Stomach (tissue), 9 donors: Measurements from ENCODE around the gene RYR1. TPM values are rescaled to one million over a fixed set of nuclear protein-coding genes. Genes with fewer than 3 reads are reported as not detected.
"Not testable (repeated sequence)": the region's sequence is repeated elsewhere in the genome, so short reads cannot be mapped to it uniquely, and the experiment has no call there.

Experiments used
- DNase-seq, 2 donors: peaks; one replicate each; pipeline versions ENCODE4 v3.0.0 to v3.0.0-alpha.2; 2013 to 2019
- H3K27ac ChIP-seq, 5 donors: fragments of 200-600 bp in 4 of 5; sonication (generic) in 4 of 5; one replicate each; pipeline ENCODE4 v1.5.1; 2013 to 2019; ENCODE audit warnings: mild to moderate bottlenecking in 1 of 5, moderate library complexity in 1 of 5
- H3K27me3 ChIP-seq, 3 donors: fragments of 200-600 bp; sonication (generic); one replicate each; pipeline ENCODE4 v1.5.1; 2017 to 2019; ENCODE audit warnings: mixed run types in 1 of 3
- H3K36me3 ChIP-seq, 4 donors: fragments of 200-600 bp; sonication (generic); 1 replicate in 3 of 4; 2 replicates in 1 of 4; pipeline ENCODE4 v1.5.1; 2016 to 2019
- H3K4me1 ChIP-seq, 4 donors: fragments of 200-600 bp; sonication (generic); one replicate each; pipeline ENCODE4 v1.5.1; 2016 to 2019
- H3K4me3 ChIP-seq, 4 donors: fragments of 200-600 bp; sonication (generic) in 3 of 4; one replicate each; pipeline ENCODE4 v1.5.1; 2016 to 2019; ENCODE audit warnings: mild to moderate bottlenecking in 1 of 4
- H3K9me3 ChIP-seq, 4 donors: fragments of 200-600 bp; sonication (generic); one replicate each; pipeline ENCODE4 v1.5.1; 2016 to 2019
- CTCF ChIP-seq, 7 experiments: fragments of 450-650 bp in 4 of 7; fragments of 200-600 bp in 3 of 7; sonication (generic) in 3 of 7; IDR thresholded peaks; one replicate each; pipeline ENCODE4 v1.5.1; 2016 to 2019; ENCODE audit warnings: antibody characterized with exemption in 7 of 7, control low read depth in 2 of 7, mild to moderate bottlenecking in 1 of 7
- EP300 ChIP-seq: sonication (generic); formaldehyde crosslinking; IDR thresholded peaks from one replicate; pipeline ENCODE4 v1.6.1; 2017; ENCODE audit warnings: antibody characterized with exemption
- POLR2A ChIP-seq, 4 donors: fragments of 450-650 bp; IDR thresholded peaks; one replicate each; pipeline ENCODE4 v1.6.1; 2016; ENCODE audit warnings: antibody characterized with exemption in 4 of 4, control low read depth in 2 of 4, mild to moderate bottlenecking in 1 of 4, moderate library complexity in 1 of 4
- POLR2AphosphoS5 ChIP-seq, 3 donors: sonication (generic); formaldehyde crosslinking; IDR thresholded peaks; one replicate each; pipeline ENCODE4 v1.6.1; 2016; ENCODE audit warnings: antibody characterized with exemption in 3 of 3
- WGBS, 5 donors: extraction: QIAGEN DNeasy Blood & Tissue Kit in 3 of 5; methylation state at CpG; one replicate each; pipeline versions ENCODE4 v1.1.5 to v1.1.7; 2013 to 2018; 5-methylcytosine and 5-hydroxymethylcytosine counted together
- intact Hi-C: fragments of 100-400 bp; cut with DNase I; formaldehyde crosslinking; loops from one replicate; pipeline ENCODE4 v1.15.1; 2023; ENCODE audit warnings: low total_unique reads
- polyA plus RNA-seq, 3 donors: library from polyadenylated mRNA; stranded (reverse); fragments of 200-250 nt; gene quantifications; one replicate each; pipeline ENCODE4 v1.2.3, GENCODE V29; 2013
- total RNA-seq, 5 donors: library from RNA; depleted of rRNA; stranded (reverse); fragments of >200 nt; gene quantifications; one replicate each; pipeline versions ENCODE4 v1.1.0 to v1.2.3, GENCODE V29; 2014 to 2016
- donor health status: healthy with polysubstance abuse.
- donor health status: Bipolar disorder and iron deficiency.
- donor health status: healthy.

The RYR1 gene
- total and polyA plus RNA-seq, 8 donors: under 0.01 to 10.7 (median 1.2) TPM

DNA sequence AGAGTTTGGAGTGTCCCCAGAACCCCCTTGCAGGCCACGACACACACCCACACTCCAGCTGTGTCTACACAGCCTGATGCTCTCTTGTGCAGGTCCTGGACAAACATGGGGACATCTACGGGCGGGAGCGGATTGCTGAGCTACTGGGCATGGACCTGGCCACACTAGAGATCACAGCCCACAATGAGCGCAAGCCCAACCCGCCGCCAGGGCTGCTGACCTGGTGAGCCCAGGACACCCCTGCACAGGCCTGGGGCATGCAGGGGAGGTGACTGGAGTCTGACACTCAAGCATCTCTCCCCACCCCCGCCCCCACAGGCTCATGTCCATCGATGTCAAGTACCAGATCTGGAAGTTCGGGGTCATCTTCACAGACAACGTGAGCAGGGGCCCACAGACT, 144.3 kb downstream of the RYR1 start:
- intact Hi-C loops: no loop called here
- no peak overlapping the region for H3K27ac ChIP-seq
- WGBS, 5 donors: 90 to 95% (median 91%) methylated on average over 9 to 11 of the region's 11 CpGs
- H3K9me3 ChIP-seq: no peaks in the 10 kb centered on the region
- no peaks in the 10 kb centered on the region for H3K4me1 ChIP-seq
- H3K36me3 ChIP-seq: no peaks in the 10 kb centered on the region
- DNase-seq: no peak
- TF ChIP-seq POLR2A (IDR thresholded peaks at IDR 0.05): no peak
- no peak for TF ChIP-seq EP300
- TF ChIP-seq CTCF (IDR thresholded peaks at IDR 0.05): no peak
- TF ChIP-seq POLR2AphosphoS5 (IDR thresholded peaks at IDR 0.05): no peak
- H3K27me3 ChIP-seq: no peaks in the 10 kb centered on the region
- no peak overlapping the region for H3K4me3 ChIP-seq

DNA sequence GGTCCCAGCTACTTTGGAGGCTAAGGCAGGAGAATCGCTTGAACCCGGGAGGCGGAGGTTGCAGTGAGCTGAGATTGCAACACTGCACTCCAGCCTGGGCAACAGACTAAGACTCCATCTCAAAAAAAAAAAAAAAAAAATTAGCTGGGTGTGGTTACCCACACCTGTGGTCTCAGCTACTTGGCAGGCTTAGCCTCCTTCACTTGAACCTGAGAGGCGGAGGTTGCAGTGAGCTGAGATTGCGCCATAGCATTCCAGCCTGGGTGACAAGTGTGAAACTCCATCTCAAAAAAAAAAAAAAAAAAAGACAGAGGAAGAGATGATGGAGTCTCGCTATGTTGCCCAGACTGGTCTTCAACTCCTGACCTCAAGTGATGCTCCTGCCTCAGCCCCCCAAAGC, 145.8 kb downstream of the RYR1 start:
- H3K27ac ChIP-seq, H3K4me1 ChIP-seq, DNase-seq, intact Hi-C loops, H3K36me3 ChIP-seq, H3K4me3 ChIP-seq, H3K27me3 ChIP-seq, H3K9me3 ChIP-seq: not testable (repeated sequence)
- 61 to 68% (median 66%) methylated on average over 6 of the region's 6 CpGs for WGBS, 5 donors

DNA sequence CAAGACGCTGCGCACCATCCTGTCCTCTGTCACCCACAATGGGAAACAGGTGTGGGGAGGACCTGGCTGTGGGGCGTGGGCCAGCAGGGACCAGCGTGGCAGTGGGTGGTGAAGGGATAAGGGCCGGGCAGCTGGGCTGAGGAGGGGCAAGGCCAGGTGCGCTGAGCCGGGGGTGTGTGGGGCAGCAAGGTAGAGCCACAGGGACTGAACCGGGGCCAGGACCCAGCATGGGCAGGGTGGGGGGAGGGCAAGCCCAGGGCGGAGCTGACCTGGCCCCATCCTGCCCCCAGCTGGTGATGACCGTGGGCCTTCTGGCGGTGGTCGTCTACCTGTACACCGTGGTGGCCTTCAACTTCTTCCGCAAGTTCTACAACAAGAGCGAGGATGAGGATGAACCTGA, 146.6 kb downstream of the RYR1 start:
- intact Hi-C loops: no loop called here
- Histone ChIP-seq H3K36me3 (no peaks in the 10 kb centered on the region), H3K4me1 (no peaks in the 10 kb centered on the region), H3K9me3 (no peaks in the 10 kb centered on the region), H3K27me3 (no peaks in the 10 kb centered on the region), H3K4me3 (no peak overlapping the region), H3K27ac (no peak overlapping the region)
- WGBS, 5 donors: 85 to 90% (median 88%) methylated on average over 14 to 15 of the region's 15 CpGs
- no peak for DNase-seq
- TF ChIP-seq POLR2AphosphoS5 (IDR thresholded peaks at IDR 0.05) (no peak), POLR2A (IDR thresholded peaks at IDR 0.05) (no peak), EP300 (no peak), CTCF (IDR thresholded peaks at IDR 0.05) (no peak)

DNA sequence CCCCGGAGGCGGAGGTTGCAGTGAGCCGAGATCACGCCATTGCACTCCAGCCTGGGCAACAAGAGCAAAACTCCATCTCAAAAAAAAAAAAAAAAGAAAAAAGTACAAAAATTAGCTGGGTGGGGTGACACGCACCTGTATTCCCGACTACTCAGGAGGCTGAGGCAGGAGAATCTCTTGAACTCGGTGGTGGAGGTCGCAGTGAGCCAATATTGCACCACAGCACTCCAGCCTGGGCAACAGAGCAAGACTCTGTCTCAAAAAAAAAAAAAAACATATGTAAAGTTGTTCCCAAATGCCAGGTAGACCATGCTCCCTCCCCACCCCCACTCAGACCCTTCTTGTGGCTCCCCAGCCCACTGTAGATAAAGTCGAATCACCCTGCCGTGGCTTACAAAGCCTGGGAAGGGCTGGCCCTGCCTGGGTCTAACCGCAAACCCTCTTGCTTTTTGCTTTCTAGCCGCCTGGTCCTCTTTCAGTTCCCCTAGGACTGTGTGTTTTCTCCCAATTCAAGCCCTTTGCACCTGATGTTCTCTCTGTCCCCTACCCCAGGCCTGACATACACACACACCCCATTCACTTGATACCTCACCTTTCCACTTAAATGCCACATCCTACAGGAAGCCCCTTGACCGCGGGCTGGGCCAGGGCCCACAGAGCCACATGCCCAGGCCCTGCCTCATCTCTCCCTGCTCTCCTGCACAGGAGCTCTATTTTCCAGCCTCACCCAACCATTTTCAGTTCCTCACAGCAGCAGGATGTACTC, 149.9 kb downstream of the RYR1 start:
- no peak for TF ChIP-seq EP300
- no peak for TF ChIP-seq POLR2AphosphoS5 (IDR thresholded peaks at IDR 0.05)
- no peak for TF ChIP-seq CTCF (IDR thresholded peaks at IDR 0.05)
- Histone ChIP-seq H3K27ac (no peak overlapping the region), H3K4me1 (no peaks in the 10 kb centered on the region), H3K27me3 (no peaks in the 10 kb centered on the region), H3K4me3 (no peak overlapping the region), H3K9me3 (no peaks in the 10 kb centered on the region), H3K36me3 (no peaks in the 10 kb centered on the region)
- intact Hi-C loops: no loop called here
- no peak for DNase-seq
- 85 to 91% (median 90%) methylated on average over 14 of the region's 14 CpGs for WGBS, 5 donors

DNA sequence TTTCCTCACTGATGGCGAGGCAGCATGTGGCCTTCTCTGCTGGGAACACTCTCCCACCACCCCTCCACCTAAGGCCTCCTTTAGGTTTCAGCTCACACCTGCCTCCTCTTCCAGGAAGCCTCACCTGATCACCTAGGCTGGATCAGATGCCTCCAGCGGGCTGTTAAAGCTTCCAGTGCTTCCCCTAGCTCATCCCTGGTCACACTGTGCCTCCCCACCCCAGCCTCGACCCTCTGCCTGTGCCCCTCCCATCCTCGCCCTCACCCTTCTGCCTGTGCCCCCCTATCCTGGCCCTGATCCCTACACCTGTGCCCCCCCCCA, 150.5 kb downstream of the RYR1 start:
- H3K4me1 ChIP-seq: no peaks in the 10 kb centered on the region
- no peak overlapping the region for H3K27ac ChIP-seq
- no peak for TF ChIP-seq CTCF (IDR thresholded peaks at IDR 0.05)
- no peak for TF ChIP-seq EP300
- no peak for TF ChIP-seq POLR2AphosphoS5 (IDR thresholded peaks at IDR 0.05)
- TF ChIP-seq POLR2A (IDR thresholded peaks at IDR 0.05): no peak
- no peak for DNase-seq
- no peak overlapping the region for H3K4me3 ChIP-seq
- no peaks in the 10 kb centered on the region for H3K36me3 ChIP-seq
- H3K9me3 ChIP-seq: no peaks in the 10 kb centered on the region
- 78 to 88% (median 83%) methylated on average over 4 of the region's 4 CpGs for WGBS, 5 donors
- no peaks in the 10 kb centered on the region for H3K27me3 ChIP-seq
- intact Hi-C loops: no loop called here
